Omental fat pad (tissue), 4 donors: ENCODE measurements around the gene BMX. TPM values are rescaled to one million over a fixed set of nuclear protein-coding genes. Genes with fewer than 3 reads are reported as not detected.

Source experiments
- ATAC-seq: fragments of 150-250 bp; one replicate; pipeline ENCODE4 v1.9.1; 2016; ENCODE audit warnings: mild to moderate bottlenecking, moderate library complexity; ENCODE audit not compliant: low FRiP score
- DNase-seq: peaks from one replicate; pipeline ENCODE4 v3.0.0-alpha.2; 2019; ENCODE audit warnings: low spot score
- total RNA-seq, 4 donors: library from RNA; depleted of rRNA; stranded (reverse); fragments of >200 nt; gene quantifications; one replicate each; pipeline ENCODE4 v1.1.0, GENCODE V29; 2016
- TF ChIP-seq, protein P1 (sequence below), 3 donors: fragments of 450-650 bp; IDR thresholded peaks; one replicate each; pipeline ENCODE4 v1.5.1; 2016 to 2017; ENCODE audit warnings: antibody characterized with exemption in 3 of 3, mild to moderate bottlenecking in 3 of 3, moderate library complexity in 2 of 3

BMX gene
- total RNA-seq, 4 donors from 2014 or later: 1.7 to 12.9 (median 2.8) TPM

DNA sequence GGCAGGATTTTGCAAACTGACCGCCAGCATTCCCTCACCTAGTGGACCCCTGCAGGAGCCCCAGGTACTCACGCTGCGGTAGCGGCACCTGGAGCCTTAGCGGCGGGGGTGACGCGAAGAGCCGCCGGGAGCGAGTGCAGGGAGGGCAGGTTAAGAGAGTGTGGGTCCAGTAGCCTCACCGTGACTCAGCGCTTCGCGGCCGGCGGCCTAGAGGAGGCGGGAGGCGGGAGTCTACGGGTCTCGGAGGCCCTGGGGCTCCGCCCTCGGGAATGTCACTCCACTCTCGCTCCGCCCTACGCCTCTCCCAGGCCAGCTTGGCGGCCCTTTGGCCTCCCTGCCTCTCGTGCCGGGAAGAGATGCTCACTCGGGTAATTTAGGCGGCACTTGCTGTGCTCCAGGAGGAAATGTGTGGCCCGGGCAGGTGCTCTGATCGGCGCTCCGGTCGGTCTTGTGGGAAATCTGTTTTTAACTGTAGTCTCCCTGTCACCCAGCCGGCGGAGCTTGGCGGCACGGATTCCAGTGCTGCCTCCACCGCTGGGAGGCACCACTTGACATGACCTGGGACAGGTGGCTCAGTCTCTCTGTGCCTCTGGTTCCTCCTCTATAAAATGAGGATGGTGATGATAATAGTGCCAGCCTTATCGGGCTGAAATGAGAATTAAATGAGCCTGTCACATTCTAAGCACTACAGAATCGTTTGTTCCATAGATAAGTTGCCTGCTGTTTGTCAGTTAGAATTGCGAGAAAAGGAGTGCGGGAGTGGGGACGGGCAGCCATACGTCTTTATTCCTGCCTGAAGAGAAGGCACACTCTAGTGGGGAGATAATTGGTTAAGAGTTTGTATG is 7.3 kb upstream of the BMX start, which contains the start of gene PIR:
Gene PIR (minus strand): TSS at position 216 of the 845 bp plus-strand sequence. CDS start 2,076 bp downstream, outside the sequence.
- TF ChIP-seq, protein P1, sequence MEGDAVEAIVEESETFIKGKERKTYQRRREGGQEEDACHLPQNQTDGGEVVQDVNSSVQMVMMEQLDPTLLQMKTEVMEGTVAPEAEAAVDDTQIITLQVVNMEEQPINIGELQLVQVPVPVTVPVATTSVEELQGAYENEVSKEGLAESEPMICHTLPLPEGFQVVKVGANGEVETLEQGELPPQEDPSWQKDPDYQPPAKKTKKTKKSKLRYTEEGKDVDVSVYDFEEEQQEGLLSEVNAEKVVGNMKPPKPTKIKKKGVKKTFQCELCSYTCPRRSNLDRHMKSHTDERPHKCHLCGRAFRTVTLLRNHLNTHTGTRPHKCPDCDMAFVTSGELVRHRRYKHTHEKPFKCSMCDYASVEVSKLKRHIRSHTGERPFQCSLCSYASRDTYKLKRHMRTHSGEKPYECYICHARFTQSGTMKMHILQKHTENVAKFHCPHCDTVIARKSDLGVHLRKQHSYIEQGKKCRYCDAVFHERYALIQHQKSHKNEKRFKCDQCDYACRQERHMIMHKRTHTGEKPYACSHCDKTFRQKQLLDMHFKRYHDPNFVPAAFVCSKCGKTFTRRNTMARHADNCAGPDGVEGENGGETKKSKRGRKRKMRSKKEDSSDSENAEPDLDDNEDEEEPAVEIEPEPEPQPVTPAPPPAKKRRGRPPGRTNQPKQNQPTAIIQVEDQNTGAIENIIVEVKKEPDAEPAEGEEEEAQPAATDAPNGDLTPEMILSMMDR (IDR thresholded peaks at IDR 0.05): no peak

DNA sequence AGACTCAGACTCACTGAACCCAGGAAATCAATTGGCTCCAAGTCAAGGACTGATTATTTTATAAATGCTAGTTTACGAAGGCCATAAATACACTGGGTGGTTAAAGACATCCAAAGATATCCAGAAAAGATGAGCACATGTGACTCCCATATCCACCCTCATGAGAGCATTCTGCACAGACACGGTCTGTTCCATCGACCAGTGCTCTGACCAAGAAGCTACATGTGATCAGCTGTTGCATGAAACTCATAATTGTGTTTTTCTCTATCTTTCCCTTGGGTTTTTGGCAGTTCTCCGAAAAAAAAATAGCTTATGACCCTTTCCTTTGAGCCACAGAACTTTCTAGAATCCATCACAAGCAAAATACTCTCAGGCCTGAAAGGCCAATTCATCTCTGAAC is 4.8 kb upstream of the BMX start:
- TF ChIP-seq, protein P1 (IDR thresholded peaks at IDR 0.05): no peak
- no peak for ATAC-seq
- no peak for DNase-seq

More for the DNA sequence above, 7.3 kb upstream of the BMX start, which contains the start of gene PIR:
- ATAC-seq (peak; percentile 99), DNase-seq (peak; percentile 46)

DNA sequence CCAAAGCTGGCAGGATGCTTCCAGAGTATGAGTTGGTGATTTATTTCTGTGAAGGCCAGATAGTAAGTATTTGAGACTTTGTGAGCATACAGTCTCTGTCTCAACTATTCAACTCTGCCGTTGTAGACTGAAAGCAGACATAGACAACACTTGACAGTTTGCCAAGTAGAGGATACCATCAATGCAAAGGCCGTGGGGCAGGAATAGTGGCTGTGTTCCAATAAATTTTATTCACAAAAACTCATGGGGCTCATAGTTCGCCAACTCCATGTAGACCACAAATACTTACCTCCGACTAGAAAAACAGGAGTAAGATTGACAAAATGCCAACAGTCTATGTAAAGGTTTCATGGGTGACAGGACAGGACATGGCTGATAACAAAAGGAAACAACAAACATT is 3.8 kb upstream of the BMX start:
- ATAC-seq (no peak), DNase-seq (no peak)
- TF ChIP-seq, protein P1 (IDR thresholded peaks at IDR 0.05): no peak

DNA sequence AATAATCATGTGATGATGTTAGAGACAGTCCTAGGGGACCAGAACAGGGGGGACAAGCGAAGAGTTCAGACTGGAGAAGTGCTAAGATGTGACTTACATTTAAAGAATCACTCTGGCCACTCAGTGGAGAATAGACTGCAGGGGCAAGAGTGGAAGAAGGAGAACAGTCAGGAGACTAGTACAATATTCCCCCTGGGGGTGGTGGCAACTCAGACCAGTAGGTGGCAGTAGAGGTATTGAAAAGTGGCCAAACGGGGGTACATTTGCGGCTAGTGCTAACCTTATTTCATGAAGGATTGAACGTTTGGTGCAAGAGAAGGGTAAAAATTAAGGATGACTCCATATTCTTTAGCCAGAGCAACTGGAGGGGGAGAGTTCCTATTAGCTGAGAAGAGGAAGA is 2.7 kb upstream of the BMX start:
- no peak for ATAC-seq
- no peak for DNase-seq

DNA sequence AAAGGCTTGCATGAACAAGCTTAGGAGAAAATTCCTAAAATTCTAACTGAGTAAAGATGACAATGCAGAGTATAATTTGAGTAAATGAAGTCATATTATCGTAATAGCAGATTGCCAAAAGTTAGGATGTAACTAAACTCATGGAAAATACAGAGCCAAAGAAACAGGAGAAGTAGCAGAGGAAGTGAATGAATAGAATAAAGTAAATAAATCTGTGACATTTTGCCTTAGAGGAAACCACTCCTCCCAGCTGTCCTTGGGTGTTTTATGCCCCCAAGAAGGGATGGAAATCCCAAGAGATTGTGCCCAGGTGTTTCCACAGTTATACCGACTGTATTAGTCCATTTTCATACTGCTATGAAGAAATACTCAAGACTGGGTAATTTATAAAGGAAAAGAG is 1.9 kb upstream of the BMX start:
- DNase-seq: no peak
- TF ChIP-seq, protein P1 (IDR thresholded peaks at IDR 0.05): no peak
- no peak for ATAC-seq

More for the DNA sequence above, 2.7 kb upstream of the BMX start:
- TF ChIP-seq, protein P1 (IDR thresholded peaks at IDR 0.05): no peak

DNA sequence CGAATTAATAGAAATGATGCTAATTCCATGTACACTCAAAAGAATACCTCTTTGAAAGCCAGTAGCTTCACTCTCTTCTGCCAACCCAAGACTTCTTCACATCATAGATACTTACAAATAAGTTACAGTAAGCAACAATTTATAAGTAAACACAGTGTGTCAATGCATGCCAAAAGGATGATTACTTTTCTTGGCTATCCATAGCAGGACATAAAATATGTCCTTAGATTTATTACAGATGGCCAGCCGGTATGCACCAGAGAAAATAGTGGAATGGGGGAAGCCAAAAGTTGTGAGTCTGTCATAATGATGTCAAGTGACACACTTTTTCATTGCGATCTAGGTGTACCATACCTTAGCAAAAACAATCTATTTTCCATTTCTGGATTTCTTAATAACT is 631 bp upstream of the BMX start:
- DNase-seq: no peak
- TF ChIP-seq, protein P1 (IDR thresholded peaks at IDR 0.05): no peak
- no peak for ATAC-seq

DNA sequence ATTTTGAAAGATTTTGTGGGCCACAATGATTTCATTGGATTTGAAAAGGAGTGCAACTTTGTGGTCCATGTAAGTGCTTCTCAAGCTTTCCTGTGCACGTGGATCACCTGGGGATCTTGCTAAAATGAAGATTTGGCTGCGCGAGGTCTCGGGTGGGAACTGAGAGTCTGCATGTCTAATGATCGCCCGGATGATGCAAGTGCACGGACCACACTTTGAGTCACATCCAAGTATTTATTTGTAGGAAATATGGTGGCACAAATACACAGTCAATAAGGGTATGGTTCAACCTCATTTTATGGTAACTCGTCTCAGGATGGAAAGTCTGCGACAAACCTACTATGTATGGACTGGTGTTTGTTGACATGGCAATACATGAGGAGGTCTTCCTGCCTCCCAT is 899 bp downstream of the BMX start:
- DNase-seq (no peak), ATAC-seq (no peak)
- TF ChIP-seq, protein P1 (IDR thresholded peaks at IDR 0.05): no peak
